Heart left ventricle (tissue), 13 donors: Measurements from ENCODE around the gene AVL9.

ENCODE experiments used
- CTCF ChIP-seq, 12 donors: fragments of 200-600 bp; sonication (generic) in 4 of 12; IDR thresholded peaks; one replicate each; pipeline versions ENCODE4 v1.5.0 to v1.8.0; 2018 to 2022; ENCODE audit warnings: antibody characterized with exemption in 12 of 12, mild to moderate bottlenecking in 5 of 12
- POLR2A ChIP-seq, 2 donors: fragments of 450-650 bp; IDR thresholded peaks; one replicate each; pipeline ENCODE4 v1.6.1; 2017; ENCODE audit warnings: antibody characterized with exemption in 2 of 2, mild to moderate bottlenecking in 2 of 2, moderate library complexity in 2 of 2
- donor health status: ischemic (EF 13 %, LVEDD 7.1; RV severe dilation, severe dysfunction).
- donor health status: DM: no; HTN: yes; CAD: no.
- donor health status: DM: no; HTN: no; CAD: no.
- donor health status: ischemic (EF 25% LVEDD 6.9; RV normal size, moderate dysfunction).
- donor health status: ischemic (EF 25% LVEDD 5.7; RV mildly dilated, moderate dysfunction).
- donor health status: ischemic (EF 35%, LVEDD 5.7; RV mildly dilated, moderate dysfunction).
- donor health status: nonischemic (EF 11% LVEDD 7.7; RV severe dilation, severe dysfunction).
- donor health status: DM: yes; HTN: yes; CAD: no.
- donor health status: PGD.
- donor health status: ischemic (EF 29% LVEDD 5.4; RV normal size, mild dysfunction).
- donor health status: nonischemic (EF 23%, LVEDD 6.1; RV moderate dilation, normal function).

GRCh38 chr7:32489788-32490126 is 5.5 kb upstream of the AVL9 start:
- TF ChIP-seq CTCF (IDR thresholded peaks at IDR 0.05) (no peak), POLR2A (IDR thresholded peaks at IDR 0.05) (no peak)
